GM18502 (cell line): ENCODE measurements around the gene FABP3.

ENCODE experiments used
- ATAC-seq: cut with Tn5 transposase; IDR thresholded peaks from one replicate; pipeline ENCODE4 v1.9.1; 2021; ENCODE audit warnings: mild to moderate bottlenecking; ENCODE audit not compliant: unreplicated experiment, poor library complexity

The FABP3 gene

GRCh38 chr1:31373897-31374486, 1.1 kb upstream of the FABP3 start:
- ATAC-seq, result no peak

DNA sequence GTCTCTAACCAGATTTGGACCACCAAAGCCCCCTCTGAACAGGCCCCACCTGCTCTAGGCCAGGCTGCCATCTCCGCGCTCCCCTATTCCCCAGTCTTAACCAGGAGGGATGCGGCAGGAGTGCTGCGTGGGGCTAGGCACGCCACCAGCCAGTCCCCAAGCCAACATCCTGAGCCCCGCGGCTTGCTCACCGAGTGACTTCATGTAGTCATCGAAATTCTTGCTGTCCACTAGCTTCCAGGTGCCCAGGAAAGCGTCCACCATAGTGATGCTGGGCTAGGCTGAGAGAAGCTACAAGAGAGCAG, 173 bp downstream of the FABP3 start:
- ATAC-seq, result no peak

DNA sequence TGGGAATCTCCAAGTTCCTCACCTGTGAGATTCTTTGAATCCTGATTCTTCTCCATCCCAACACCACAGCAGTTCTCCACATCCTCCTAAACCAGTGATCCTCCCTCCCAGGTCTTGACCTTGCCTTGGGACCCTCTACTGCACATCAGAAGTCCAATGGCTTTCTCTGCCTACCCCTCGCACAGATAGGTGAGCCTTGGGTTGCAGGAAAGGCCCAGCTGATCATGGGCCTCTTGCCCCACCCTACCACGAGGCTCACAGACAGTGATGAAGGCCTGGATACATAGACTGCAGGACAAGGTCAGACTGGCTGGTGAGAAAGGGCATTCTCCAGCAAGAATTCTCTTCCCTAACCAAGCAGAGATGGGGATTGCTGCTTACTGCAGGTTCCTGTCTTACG, 825 bp downstream of the FABP3 start:
- no peak for ATAC-seq

DNA sequence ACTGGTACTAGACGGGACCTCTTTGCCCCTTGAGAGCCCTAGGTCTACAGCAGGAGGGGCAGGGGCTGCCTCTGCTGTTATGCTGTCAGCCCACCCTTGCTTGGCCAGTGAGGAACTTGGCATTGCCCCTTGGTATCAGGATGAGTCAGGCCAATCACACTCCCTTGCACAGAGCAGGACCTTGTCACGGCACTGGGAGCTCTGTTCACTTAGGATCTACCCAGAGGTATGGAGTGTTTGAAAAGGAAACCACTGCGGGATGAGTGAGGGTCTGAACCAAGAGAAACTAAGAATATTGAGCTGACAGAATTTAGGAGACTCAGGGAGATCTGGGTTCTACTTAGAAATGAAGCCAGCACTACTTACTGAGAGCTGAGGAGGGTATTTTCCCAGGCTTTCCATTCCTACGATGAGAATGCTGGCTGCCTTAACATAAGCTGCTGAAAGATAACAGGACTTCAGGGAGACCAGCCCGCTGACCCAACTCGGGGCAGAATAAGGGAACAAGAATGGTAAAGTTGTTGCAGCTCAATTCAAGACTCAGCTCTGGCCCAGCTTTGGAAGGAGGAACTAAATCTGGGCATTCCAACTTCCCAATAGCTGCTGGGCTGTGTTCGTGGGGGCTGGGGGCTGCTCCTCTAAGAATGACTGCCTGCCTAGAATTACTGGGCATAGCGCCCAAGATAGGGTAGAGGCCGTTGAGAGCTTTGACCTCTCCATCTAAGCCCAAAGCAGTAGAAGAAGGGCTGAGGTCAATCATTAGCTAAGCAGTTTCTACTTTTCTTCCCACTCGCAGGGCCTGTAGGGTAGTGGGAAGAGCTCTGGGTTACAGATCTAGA, 1.5 kb downstream of the FABP3 start:
- ATAC-seq, result no peak

DNA sequence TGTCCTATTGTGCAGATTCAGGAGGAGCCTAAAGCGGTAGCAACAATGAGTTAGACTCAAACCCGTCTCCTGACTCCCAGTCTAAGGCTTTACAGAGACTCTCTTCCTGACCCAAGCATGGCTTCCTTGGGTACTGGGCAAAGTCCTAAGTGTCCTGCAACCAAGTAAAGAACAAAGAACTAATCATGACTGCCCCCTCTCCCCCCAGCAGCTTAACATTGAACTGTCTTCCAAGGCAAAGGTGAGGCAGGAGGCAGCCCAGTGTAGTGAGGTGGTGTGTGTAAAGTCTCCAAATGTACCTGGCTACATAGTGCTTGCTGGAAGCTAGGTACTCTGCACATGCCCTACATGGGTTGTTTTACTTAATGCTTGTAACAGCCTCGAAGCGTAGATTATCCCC, 2.3 kb downstream of the FABP3 start:
- ATAC-seq, result no peak

GRCh38 chr1:31370021-31370420, 2.9 kb downstream of the FABP3 start:
- no peak for ATAC-seq

GRCh38 chr1:31368611-31369107, 4.2 kb downstream of the FABP3 start:
- no peak for ATAC-seq

- no peak for ATAC-seq
Observed at GRCh38 chr1:31366796-31367195, 6.1 kb downstream of the FABP3 start.

DNA sequence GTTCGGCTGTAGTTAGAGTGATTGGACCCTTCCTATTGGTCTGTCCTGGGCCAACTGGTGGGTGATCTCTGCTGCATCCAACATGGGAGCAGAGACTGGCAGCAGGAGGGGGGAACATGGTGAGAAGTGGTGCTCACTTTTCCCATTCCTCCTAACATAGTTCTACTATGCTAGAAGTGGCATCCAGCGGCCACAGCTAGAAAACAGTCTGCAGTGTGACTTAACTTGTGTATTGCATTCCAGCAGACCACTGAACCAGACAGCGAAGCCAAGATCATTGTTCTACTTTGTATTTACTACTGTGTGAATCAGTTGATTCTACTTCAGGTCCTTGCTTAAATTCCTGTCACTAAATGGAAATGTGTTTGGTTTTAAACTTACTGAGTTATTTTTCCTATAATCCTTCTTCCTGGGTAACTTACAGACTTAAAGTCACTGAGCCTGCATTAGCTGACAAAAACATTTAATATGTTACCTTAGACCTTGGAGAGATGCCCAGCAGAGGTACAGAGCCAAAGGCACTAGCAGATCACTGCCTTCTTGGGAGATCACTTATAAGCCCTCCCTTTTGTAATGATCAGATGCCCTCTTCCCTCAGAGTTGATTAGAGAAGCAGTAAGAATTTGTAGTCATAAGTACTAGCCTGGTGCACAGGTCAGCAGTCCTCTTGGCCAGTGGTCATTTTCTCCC, 8.2 kb downstream of the FABP3 start:
- no peak for ATAC-seq

GRCh38 chr1:31362032-31362431, 10.8 kb downstream of the FABP3 start:
- no peak for ATAC-seq

DNA sequence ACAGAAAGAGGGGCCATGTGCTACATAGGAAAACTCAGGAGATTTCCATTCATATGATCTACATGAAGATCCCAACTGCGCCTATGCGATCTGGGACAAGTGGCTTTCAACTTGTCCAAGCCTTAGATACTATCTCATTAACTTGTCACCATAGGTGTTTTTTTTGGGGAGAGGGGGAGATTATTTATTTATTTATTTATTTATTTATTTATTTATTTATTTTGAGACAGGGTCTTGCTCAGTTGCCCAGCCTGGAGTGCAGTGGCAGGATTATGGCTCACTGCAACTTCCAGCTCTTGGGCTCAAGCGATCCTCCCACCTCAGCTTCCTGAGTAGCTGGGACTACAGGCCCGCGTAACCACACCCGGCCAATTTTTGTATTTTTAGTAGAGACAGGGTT, 11.3 kb downstream of the FABP3 start:
- ATAC-seq, result no peak

DNA sequence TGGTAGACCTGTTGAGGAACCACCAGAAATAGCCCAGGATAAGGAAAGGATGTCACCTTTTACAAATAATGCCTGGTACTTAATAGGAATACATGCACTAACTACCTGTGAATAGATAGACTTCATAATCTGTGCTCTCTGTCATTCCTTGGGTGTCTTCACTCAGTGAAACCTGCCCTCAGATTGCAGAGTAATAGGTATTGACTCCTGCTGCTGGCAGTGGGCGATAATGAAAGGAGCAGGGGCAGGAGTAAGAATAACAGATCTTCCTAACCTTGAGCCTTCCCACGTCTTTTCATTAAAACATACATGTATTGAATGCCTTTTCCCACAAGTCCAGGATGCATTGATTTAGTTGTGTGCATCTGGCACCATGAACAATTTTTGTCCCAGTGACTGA, 16.4 kb downstream of the FABP3 start:
- no peak for ATAC-seq

- ATAC-seq, result no peak
Observed at GRCh38 chr1:31354283-31354682, 18.6 kb downstream of the FABP3 start.

DNA sequence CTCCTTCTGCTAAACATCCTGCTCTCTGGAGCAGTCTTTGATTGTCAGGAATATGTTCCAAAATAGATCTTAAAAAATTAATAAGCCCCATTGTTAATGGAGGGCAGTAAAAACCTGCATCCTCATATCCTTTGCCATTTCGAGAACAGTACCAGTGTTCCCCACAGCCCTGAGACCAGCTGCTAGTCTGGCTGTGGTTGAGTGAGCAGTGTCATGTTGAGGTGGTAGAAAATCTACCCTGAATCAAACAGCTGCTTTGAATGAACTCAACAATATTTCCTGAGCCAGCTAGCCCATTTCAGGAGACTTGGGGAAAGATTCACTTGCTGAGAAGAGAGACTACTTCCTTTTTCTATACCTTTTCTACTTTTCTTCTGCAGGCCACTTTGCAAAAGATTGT, 24.4 kb downstream of the FABP3 start:
- ATAC-seq, result no peak

- ATAC-seq, result no peak
Observed at GRCh38 chr1:31346785-31347184, 26.1 kb downstream of the FABP3 start.

GRCh38 chr1:31345635-31346034, 27.2 kb downstream of the FABP3 start:
- no peak for ATAC-seq

- ATAC-seq, result no peak
Observed at GRCh38 chr1:31344503-31344902, 28.4 kb downstream of the FABP3 start.

GRCh38 chr1:31336687-31337467, 36.0 kb downstream of the FABP3 start:
- ATAC-seq, result no peak

DNA sequence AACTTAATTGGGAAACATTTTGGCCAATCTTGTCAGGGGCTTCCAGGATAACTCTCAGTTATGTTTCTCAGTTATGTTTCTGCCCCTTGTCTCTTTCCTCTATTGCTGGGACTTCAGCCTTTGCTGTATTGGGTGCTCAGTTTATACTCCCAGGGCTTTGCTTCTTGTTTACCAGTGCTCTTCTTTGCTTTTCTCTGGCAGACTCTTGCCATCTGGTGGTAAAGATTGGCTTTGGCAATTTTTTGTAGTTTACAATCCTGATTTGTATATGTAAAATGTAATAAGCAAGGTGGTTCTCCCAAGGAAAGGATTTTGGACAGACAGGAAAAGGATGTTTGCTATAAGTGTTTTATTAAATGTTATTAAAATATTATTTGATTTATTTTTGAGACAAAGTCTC, 37.9 kb downstream of the FABP3 start:
- no peak for ATAC-seq

DNA sequence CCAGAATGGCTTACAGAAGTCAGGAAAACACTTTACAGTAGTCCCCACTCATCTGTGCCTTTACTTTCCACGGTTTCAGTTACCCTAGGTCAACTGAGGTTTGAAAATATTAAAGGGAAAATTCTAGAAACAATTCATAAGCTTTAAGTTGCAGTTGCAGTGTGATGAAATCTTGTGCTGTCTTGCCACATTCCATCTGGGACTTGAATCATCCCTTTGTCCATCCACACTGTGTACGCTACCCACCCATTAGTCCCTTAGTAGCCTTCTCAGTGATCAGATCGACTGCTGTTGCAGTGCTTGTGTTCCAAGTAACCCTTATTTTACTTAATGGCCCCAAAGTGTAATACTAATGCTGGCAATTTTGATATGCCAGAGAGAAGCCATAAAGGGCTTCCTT, 45.5 kb downstream of the FABP3 start:
- ATAC-seq, result no peak

DNA sequence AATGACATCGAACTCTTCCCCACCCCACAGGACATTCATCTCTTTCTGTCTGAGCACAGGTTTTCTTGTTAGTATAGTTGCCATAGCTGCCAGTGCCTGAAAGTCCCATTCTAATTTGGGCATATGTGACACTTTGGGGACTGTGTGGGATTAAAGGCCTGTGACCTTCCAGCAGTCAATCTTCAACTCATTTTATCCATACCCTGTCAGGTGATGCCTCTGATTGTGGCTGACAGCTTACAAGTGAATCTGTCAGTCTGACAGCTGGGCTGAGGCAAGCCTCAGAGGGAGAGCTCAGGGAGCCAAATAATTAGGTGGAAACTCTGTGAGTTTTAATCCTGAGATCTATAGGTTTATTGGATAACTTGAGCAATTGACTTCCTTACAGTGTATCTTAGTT, 46.4 kb downstream of the FABP3 start:
- no peak for ATAC-seq
